PFSK-1 (cell line): ENCODE data around the gene RMND5A.

Source experiments
- POLR2AphosphoS5 ChIP-seq: IDR thresholded peaks from 2 replicates; pipeline ENCODE4 v1.6.1; 2012; ENCODE audit warnings: low read depth, mild to moderate bottlenecking, control low read depth, low read length, moderate library complexity
- SIN3A ChIP-seq: IDR thresholded peaks from 2 replicates; pipeline ENCODE4 v1.6.1; 2012; ENCODE audit warnings: mild to moderate bottlenecking, low read length, moderate library complexity, borderline replicate concordance; ENCODE audit not compliant: insufficient read depth
- TAF1 ChIP-seq: IDR thresholded peaks from 2 replicates; pipeline ENCODE4 v1.6.1; 2012; ENCODE audit warnings: low read length, control low read depth, borderline replicate concordance; ENCODE audit not compliant: insufficient read depth
- TF ChIP-seq, protein P1 (sequence below), 2 experiments: IDR thresholded peaks; 2 replicates each; pipeline versions ENCODE4 v1.6.1 to v1.8.0; 2011 to 2012; ENCODE audit warnings: low read depth in 2 of 2, low read length in 2 of 2, control low read depth in 1 of 2, inconsistent platforms in 1 of 2, mild to moderate bottlenecking in 1 of 2, moderate library complexity in 1 of 2; ENCODE audit not compliant: insufficient read depth in 1 of 2

DNA sequence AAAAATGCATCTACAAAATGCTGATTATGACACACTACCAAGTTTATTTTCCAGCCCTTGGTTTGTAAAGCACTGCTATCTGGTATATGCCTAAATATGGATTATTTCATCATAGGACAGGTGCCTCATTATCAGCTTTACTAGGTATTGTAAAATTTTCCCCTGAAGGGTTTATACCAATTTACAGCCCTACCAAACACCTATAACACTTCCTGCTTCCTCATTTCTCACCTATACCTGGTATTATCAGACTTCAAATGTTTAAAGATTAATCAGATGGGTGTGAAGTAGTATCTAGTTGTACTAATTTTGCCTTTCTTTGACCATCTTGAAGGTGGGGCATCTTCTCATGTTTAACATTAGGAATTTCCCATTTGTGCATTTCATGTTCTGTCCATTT, 26.8 kb downstream of the RMND5A start:
- TF ChIP-seq POLR2AphosphoS5 = no peak
- TF ChIP-seq, protein P1, sequence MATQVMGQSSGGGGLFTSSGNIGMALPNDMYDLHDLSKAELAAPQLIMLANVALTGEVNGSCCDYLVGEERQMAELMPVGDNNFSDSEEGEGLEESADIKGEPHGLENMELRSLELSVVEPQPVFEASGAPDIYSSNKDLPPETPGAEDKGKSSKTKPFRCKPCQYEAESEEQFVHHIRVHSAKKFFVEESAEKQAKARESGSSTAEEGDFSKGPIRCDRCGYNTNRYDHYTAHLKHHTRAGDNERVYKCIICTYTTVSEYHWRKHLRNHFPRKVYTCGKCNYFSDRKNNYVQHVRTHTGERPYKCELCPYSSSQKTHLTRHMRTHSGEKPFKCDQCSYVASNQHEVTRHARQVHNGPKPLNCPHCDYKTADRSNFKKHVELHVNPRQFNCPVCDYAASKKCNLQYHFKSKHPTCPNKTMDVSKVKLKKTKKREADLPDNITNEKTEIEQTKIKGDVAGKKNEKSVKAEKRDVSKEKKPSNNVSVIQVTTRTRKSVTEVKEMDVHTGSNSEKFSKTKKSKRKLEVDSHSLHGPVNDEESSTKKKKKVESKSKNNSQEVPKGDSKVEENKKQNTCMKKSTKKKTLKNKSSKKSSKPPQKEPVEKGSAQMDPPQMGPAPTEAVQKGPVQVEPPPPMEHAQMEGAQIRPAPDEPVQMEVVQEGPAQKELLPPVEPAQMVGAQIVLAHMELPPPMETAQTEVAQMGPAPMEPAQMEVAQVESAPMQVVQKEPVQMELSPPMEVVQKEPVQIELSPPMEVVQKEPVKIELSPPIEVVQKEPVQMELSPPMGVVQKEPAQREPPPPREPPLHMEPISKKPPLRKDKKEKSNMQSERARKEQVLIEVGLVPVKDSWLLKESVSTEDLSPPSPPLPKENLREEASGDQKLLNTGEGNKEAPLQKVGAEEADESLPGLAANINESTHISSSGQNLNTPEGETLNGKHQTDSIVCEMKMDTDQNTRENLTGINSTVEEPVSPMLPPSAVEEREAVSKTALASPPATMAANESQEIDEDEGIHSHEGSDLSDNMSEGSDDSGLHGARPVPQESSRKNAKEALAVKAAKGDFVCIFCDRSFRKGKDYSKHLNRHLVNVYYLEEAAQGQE (IDR thresholded peaks at IDR 0.05; ENCODE audit: insufficient read depth in 1 of 2, low read depth in 2 of 2, low read length in 2 of 2) = no peak
- TF ChIP-seq TAF1 = no peak
- no peak for TF ChIP-seq SIN3A
